Lung (tissue), 12 donors: ENCODE results near the gene LRRC4B. TPM values are rescaled to one million over a fixed set of nuclear protein-coding genes. Genes with fewer than 3 reads are reported as not detected.
"Not testable (repeated sequence)": the region's sequence is repeated elsewhere in the genome, so short reads cannot be mapped to it uniquely, and the experiment has no call there.

ENCODE experiments used
- ATAC-seq: fragments of 200-7000 bp; cut with Tn5 transposase; one replicate; pipeline ENCODE4 v1.9.1; 2020; ENCODE audit warnings: moderate number of reproducible peaks; ENCODE audit not compliant: insufficient read depth, low FRiP score
- DNase-seq, 3 donors: peaks; one replicate each; pipeline ENCODE4 v3.0.0-alpha.2; 2013 to 2017
- H3K27ac ChIP-seq, 2 donors: one replicate each; pipeline ENCODE4 v1.5.1; 2013; ENCODE audit warnings: mild to moderate bottlenecking in 2 of 2, moderate library complexity in 2 of 2, control low read depth in 1 of 2, inconsistent platforms in 1 of 2, low read depth in 1 of 2, low read length in 1 of 2
- H3K27me3 ChIP-seq, 3 donors: one replicate each; pipeline ENCODE4 v1.5.1; 2013; ENCODE audit warnings: low read length in 2 of 3; ENCODE audit not compliant: control insufficient read depth in 3 of 3, insufficient read depth in 3 of 3
- H3K36me3 ChIP-seq, 4 donors: one replicate each; pipeline ENCODE4 v1.5.1; 2013; ENCODE audit warnings: low read length in 4 of 4, mild to moderate bottlenecking in 1 of 4, moderate library complexity in 1 of 4; ENCODE audit not compliant: control insufficient read depth in 4 of 4, insufficient read depth in 4 of 4
- H3K4me1 ChIP-seq, 5 donors: one replicate each; pipeline ENCODE4 v1.5.1; 2013; ENCODE audit warnings: low read length in 5 of 5, mild to moderate bottlenecking in 2 of 5, moderate library complexity in 1 of 5; ENCODE audit not compliant: control insufficient read depth in 5 of 5, insufficient read depth in 5 of 5
- H3K4me3 ChIP-seq: one replicate; pipeline ENCODE4 v1.5.1; 2013; ENCODE audit warnings: mild to moderate bottlenecking, control low read depth, moderate library complexity
- H3K9ac ChIP-seq, 2 donors: one replicate each; pipeline ENCODE4 v1.5.1; 2013; ENCODE audit warnings: low read length in 2 of 2, control low read depth in 1 of 2; ENCODE audit not compliant: insufficient read depth in 1 of 2
- H3K9me3 ChIP-seq, 4 donors: one replicate each; pipeline ENCODE4 v1.5.1; 2013; ENCODE audit warnings: low read length in 3 of 4, mild to moderate bottlenecking in 1 of 4, moderate library complexity in 1 of 4; ENCODE audit not compliant: control insufficient read depth in 4 of 4, insufficient read depth in 3 of 4
- WGBS, 2 donors: extraction: QIAGEN DNeasy Blood & Tissue Kit; methylation state at CpG; one replicate each; pipeline ENCODE4 v1.1.7; 2013; 5-methylcytosine and 5-hydroxymethylcytosine counted together
- polyA plus RNA-seq, 2 donors: library from polyadenylated mRNA; stranded (reverse); fragments of 200-250 nt; gene quantifications; one replicate each; pipeline ENCODE4 v1.2.1, GENCODE V29; 2013
- total RNA-seq, 2 donors: library from RNA; depleted of rRNA in 1 of 2; stranded (reverse); fragments of >200 nt in 1 of 2; gene quantifications; one replicate each; pipeline ENCODE4 v1.2.1, GENCODE V29; 2014 to 2021
- TF ChIP-seq, protein P1 (sequence below): IDR thresholded peaks from 2 replicates; pipeline ENCODE4 v1.5.1; 2012; ENCODE audit warnings: mild to moderate bottlenecking; ENCODE audit errors: control extremely low read depth, extremely low read depth
- donor health status: control.
- donor health status: control.
- donor health status: Bipolar disorder and iron deficiency.
- donor health status: healthy.
- donor health status: DM: yes; HTN: yes; CAD: no.

The LRRC4B gene
- total and polyA plus RNA-seq, 4 donors, result 1.7 to 10.8 (median 2.7) TPM

DNA sequence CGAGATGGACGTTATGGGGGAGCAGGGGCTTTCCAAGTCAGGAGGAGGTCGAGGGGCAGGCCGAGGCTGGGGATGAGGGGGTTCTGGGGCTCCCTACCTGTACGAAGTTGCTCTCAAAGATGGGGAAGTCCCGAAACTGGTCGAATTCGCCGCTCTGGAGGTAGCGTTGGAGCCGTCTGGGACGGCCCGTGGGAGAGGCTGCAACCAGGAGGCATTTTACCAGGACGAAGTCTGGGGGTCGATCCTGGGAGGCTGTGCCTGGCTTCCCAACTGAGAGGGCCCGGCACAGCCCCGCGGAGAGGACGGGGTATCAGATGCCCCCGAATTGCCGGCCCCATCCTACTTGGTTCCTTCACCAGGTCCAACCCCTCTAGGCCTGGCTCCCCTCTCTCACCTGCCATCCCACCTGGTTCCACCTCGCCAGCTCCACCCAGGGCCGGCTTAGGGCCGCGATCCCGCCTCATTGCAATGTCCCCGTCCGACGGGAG, 92.5 kb downstream of the LRRC4B start:
- ATAC-seq, result no peak
- H3K27ac ChIP-seq, result no peak overlapping the region
- H3K27me3 ChIP-seq, result no peaks in the 10 kb centered on the region
- no peak overlapping the region for H3K4me3 ChIP-seq
- no peak overlapping the region for H3K9ac ChIP-seq
- peaks cover 5 to 10% (median 7%) of the 10 kb centered on the region in 5 donors for H3K4me1 ChIP-seq
- H3K9me3 ChIP-seq, result no peaks in the 10 kb centered on the region
- TF ChIP-seq, protein P1, sequence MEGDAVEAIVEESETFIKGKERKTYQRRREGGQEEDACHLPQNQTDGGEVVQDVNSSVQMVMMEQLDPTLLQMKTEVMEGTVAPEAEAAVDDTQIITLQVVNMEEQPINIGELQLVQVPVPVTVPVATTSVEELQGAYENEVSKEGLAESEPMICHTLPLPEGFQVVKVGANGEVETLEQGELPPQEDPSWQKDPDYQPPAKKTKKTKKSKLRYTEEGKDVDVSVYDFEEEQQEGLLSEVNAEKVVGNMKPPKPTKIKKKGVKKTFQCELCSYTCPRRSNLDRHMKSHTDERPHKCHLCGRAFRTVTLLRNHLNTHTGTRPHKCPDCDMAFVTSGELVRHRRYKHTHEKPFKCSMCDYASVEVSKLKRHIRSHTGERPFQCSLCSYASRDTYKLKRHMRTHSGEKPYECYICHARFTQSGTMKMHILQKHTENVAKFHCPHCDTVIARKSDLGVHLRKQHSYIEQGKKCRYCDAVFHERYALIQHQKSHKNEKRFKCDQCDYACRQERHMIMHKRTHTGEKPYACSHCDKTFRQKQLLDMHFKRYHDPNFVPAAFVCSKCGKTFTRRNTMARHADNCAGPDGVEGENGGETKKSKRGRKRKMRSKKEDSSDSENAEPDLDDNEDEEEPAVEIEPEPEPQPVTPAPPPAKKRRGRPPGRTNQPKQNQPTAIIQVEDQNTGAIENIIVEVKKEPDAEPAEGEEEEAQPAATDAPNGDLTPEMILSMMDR, result no peak
- DNase-seq, result no peak
- WGBS, 2 donors, result 76% methylated on average over 24 to 29 of the region's 29 CpGs
- peaks cover 0 to 22% (median 15%) of the 10 kb centered on the region in 4 donors for H3K36me3 ChIP-seq

GRCh38 chr19:50475101-50475568, 93.1 kb downstream of the LRRC4B start:
- DNase-seq, result no peak
- H3K36me3 ChIP-seq, result peaks cover 0 to 20% (median 12%) of the 10 kb centered on the region in 4 donors
- H3K9ac ChIP-seq, result no peak overlapping the region
- ATAC-seq, result no peak
- TF ChIP-seq, protein P1, result no peak
- no peaks in the 10 kb centered on the region for H3K9me3 ChIP-seq
- no peaks in the 10 kb centered on the region for H3K27me3 ChIP-seq
- H3K27ac ChIP-seq, result no peak overlapping the region
- peaks cover 5 to 10% (median 7%) of the 10 kb centered on the region in 5 donors for H3K4me1 ChIP-seq
- no peak overlapping the region for H3K4me3 ChIP-seq
- WGBS, 2 donors, result 82% methylated on average over 12 of the region's 12 CpGs

DNA sequence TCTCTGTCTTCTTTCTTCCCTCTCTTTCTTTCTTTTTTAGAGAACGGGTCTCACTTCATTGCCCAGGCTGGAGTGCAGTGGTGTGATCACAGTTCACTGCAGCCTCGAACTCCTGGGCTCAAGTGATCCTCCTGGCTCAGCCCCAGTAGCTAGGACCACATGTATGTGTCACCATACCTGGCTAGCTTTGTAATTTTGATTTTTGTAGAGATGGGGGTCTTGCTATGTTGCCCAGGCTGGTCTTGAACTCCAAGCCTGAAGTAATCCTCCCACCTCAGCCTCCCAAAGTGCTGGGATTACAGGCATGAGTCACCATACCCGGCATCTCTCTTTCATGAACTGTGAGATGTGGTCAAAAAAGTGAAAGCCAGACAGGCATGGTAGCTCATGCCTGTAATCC, 94.9 kb downstream of the LRRC4B start:
- H3K9ac ChIP-seq, H3K27ac ChIP-seq, H3K36me3 ChIP-seq, H3K4me3 ChIP-seq, DNase-seq, ATAC-seq, H3K27me3 ChIP-seq, H3K9me3 ChIP-seq: not testable (repeated sequence)
- 71% methylated on average over 3 of the region's 3 CpGs for WGBS, 2 donors
- H3K4me1 ChIP-seq, result peaks cover 5 to 10% (median 7%) of the 10 kb centered on the region in 5 donors

GRCh38 chr19:50468818-50469217, 99.4 kb downstream of the LRRC4B start:
- no peak for DNase-seq
- no peak overlapping the region for H3K9ac ChIP-seq
- TF ChIP-seq, protein P1, result no peak

More at GRCh38 chr19:50468818-50469217, 99.4 kb downstream of the LRRC4B start:
- Histone ChIP-seq H3K36me3 (no peaks in the 10 kb centered on the region), H3K4me1 (no peaks in the 10 kb centered on the region), H3K4me3 (no peak overlapping the region), H3K9me3 (no peaks in the 10 kb centered on the region), H3K27me3 (no peaks in the 10 kb centered on the region), H3K27ac (no peak overlapping the region)
- ATAC-seq, result no peak
- WGBS, 2 donors, result 88 to 90% methylated on average over 6 of the region's 6 CpGs
